SK-MEL-5 (cell line): Measurements from ENCODE around the gene DESI2. TPM values are rescaled to one million over a fixed set of nuclear protein-coding genes. Genes with fewer than 3 reads are reported as not detected.
A peak's percentile ranks its signal among the peaks of the same experiment; 100 is the strongest.
"Not testable (repeated sequence)": the region's sequence is repeated elsewhere in the genome, so short reads cannot be mapped to it uniquely, and the experiment has no call there.

Experiments
- DNase-seq: peaks from one replicate; pipeline ENCODE4 v3.0.0-alpha.2; 2016; ENCODE audit warnings: low read depth, low spot score
- in situ Hi-C: cut with HindIII; loops from 2 replicates; pipeline ENCODE4 v1.10.0; 2016; ENCODE audit warnings: low sequenced_read_pairs, high pct_unique_total_duplicates, low pct_unique_long_range_greater_than_20kb
- total RNA-seq: library from RNA; depleted of rRNA; stranded (reverse); fragments of >200 nt; shearing (Covaris generic); gene quantifications from 2 replicates; pipeline ENCODE4 v1.2.3, GENCODE V29; 2014

Gene DESI2
- total RNA-seq, 1 experiment from 2014 or later = 51.5 TPM

- no peak for DNase-seq
Measured at GRCh38 chr1:244680667-244681066, 27.7 kb downstream of the DESI2 start.

GRCh38 chr1:244682087-244682486 is 29.2 kb downstream of the DESI2 start:
- DNase-seq, in situ Hi-C loops: not testable (repeated sequence)

More at GRCh38 chr1:244680667-244681066, 27.7 kb downstream of the DESI2 start:
- in situ Hi-C loops = no loop called here

- in situ Hi-C loops = no loop called here
Measured at GRCh38 chr1:244695937-244696336, 43.0 kb downstream of the DESI2 start.

GRCh38 chr1:244699741-244700140 is 46.8 kb downstream of the DESI2 start:
- in situ Hi-C loops = no loop called here
- no peak for DNase-seq

More at GRCh38 chr1:244695937-244696336, 43.0 kb downstream of the DESI2 start:
- no peak for DNase-seq

- in situ Hi-C loops = no loop called here
- no peak for DNase-seq
Measured at GRCh38 chr1:244700808-244701207, 47.9 kb downstream of the DESI2 start.

- no peak for DNase-seq
- in situ Hi-C loops = no loop called here
Measured at GRCh38 chr1:244702620-244703019, 49.7 kb downstream of the DESI2 start.

GRCh38 chr1:244704107-244704506 is 51.2 kb downstream of the DESI2 start:
- in situ Hi-C loops = no loop called here

GRCh38 chr1:244705261-244706234 is 52.6 kb downstream of the DESI2 start:
- DNase-seq = no peak
- in situ Hi-C loops = no loop called here

More at GRCh38 chr1:244704107-244704506, 51.2 kb downstream of the DESI2 start:
- DNase-seq = no peak

- in situ Hi-C loops = no loop called here
Measured at GRCh38 chr1:244709076-244709475, 56.1 kb downstream of the DESI2 start.

GRCh38 chr1:244709476-244710368 is 56.8 kb downstream of the DESI2 start:
- in situ Hi-C loops = no loop called here
- peak; percentile 57 for DNase-seq

More at GRCh38 chr1:244709076-244709475, 56.1 kb downstream of the DESI2 start:
- DNase-seq = no peak

GRCh38 chr1:244710474-244711062 is 57.6 kb downstream of the DESI2 start:
- in situ Hi-C loops = no loop called here
- DNase-seq = no peak

- in situ Hi-C loops = no loop called here
- no peak for DNase-seq
Measured at GRCh38 chr1:244712669-244713068, 59.7 kb downstream of the DESI2 start.

- in situ Hi-C loops = no loop called here
- no peak for DNase-seq
Measured at GRCh38 chr1:244713332-244713731, 60.4 kb downstream of the DESI2 start.

- in situ Hi-C loops = no loop called here
- no peak for DNase-seq
Measured at GRCh38 chr1:244727871-244728474, 75.0 kb downstream of the DESI2 start.

- in situ Hi-C loops = no loop called here
Measured at GRCh38 chr1:244730153-244730933, 77.4 kb downstream of the DESI2 start.

GRCh38 chr1:244730934-244731434 is 78.1 kb downstream of the DESI2 start:
- in situ Hi-C loops = no loop called here

More at GRCh38 chr1:244730153-244730933, 77.4 kb downstream of the DESI2 start:
- no peak for DNase-seq

More at GRCh38 chr1:244730934-244731434, 78.1 kb downstream of the DESI2 start:
- no peak for DNase-seq
